ENCODE data around the gene NRXN2.

NRXN2 gene

DNA sequence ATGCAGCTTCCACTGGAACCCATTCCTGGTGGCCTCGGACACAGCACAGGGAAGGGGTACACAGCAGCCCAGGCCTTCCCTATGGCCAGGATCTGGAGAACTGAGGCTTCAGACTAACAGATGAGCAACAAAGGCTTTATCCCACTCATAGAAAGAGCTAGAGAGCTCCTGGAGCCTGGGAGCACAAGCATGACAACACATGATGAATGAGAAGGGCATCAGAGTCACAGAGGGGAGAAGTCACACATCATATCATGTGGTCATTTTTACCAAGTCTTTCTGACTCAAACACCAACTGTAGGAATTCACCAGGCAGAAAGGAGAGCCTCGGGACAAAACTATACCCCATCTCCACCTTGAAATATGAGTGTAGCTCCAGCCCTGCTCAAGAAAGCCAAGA, 43.2 kb downstream of the NRXN2 start:
- Histone ChIP-seq H3K4me1 (ENCODE audit: insufficient read depth, low read length, poor library complexity, severe bottlenecking) (no peaks in the 10 kb centered on the region), H3K4me2 (ENCODE audit: low read depth, low read length, poor library complexity, severe bottlenecking) (no peak overlapping the region), H3F3A (ENCODE audit: low read depth) (no peaks in the 10 kb centered on the region), H3K79me2 (ENCODE audit: insufficient read depth, low read length) (no peaks in the 10 kb centered on the region), H3K36me3 (ENCODE audit: insufficient read depth, low read length) (no peaks in the 10 kb centered on the region), H3K9ac (ENCODE audit: low read depth, low read length, poor library complexity, severe bottlenecking) (no peak overlapping the region), H3K27me3 (ENCODE audit: insufficient read depth, low read length, poor library complexity, severe bottlenecking) (no peaks in the 10 kb centered on the region), H3K9me2 (replicated peaks; ENCODE audit: low read depth, low read length) (no peaks in the 10 kb centered on the region), H4K20me1 (ENCODE audit: insufficient read depth, low read length, poor library complexity, severe bottlenecking) (no peaks in the 10 kb centered on the region), H2AFZ (ENCODE audit: low read length) (no peak overlapping the region), H3K4me3 (ENCODE audit: low read length, poor library complexity, severe bottlenecking) (no peak overlapping the region), H3K9me3 (ENCODE audit: insufficient read depth, low read depth, low read length) (no peaks in the 10 kb centered on the region)
- TF ChIP-seq, protein P1, sequence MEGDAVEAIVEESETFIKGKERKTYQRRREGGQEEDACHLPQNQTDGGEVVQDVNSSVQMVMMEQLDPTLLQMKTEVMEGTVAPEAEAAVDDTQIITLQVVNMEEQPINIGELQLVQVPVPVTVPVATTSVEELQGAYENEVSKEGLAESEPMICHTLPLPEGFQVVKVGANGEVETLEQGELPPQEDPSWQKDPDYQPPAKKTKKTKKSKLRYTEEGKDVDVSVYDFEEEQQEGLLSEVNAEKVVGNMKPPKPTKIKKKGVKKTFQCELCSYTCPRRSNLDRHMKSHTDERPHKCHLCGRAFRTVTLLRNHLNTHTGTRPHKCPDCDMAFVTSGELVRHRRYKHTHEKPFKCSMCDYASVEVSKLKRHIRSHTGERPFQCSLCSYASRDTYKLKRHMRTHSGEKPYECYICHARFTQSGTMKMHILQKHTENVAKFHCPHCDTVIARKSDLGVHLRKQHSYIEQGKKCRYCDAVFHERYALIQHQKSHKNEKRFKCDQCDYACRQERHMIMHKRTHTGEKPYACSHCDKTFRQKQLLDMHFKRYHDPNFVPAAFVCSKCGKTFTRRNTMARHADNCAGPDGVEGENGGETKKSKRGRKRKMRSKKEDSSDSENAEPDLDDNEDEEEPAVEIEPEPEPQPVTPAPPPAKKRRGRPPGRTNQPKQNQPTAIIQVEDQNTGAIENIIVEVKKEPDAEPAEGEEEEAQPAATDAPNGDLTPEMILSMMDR (conservative IDR thresholded peaks at IDR 0.05; ENCODE audit: low read length) = no peak
- TF ChIP-seq EZH2phosphoT487 (IDR thresholded peaks at IDR 0.05; ENCODE audit: borderline replicate concordance) = no peak

DNA sequence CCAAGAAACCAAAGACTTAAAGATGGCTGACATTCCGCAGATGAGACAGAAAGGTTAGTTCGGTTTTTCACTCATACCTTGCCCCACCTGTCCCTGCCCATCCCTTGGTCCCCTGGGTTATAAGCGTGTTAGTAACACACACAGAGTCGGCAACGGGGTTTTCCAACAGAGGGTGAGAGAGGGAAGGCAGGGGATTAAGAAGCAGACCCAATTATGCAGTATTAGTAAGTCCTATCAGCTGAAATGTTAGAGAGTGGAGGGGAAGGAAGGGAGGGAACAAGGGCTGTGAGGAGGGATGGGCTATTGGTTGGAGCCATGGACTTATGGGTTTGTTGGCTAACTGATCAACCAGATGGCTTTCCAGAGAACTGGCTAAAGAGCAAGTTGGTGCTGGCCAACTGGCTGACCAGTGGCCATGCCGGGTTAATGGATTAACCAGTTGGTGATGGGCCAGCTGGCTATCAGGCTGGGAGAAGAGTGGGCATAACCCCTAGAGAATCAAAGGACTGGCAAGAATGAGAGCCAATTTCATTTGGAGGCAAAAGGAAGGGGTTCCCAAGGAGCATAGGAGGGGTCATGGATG, 45.5 kb downstream of the NRXN2 start:
- Histone ChIP-seq H3K36me3 (ENCODE audit: insufficient read depth, low read length) (no peaks in the 10 kb centered on the region), H3F3A (ENCODE audit: low read depth) (no peaks in the 10 kb centered on the region), H3K27me3 (ENCODE audit: insufficient read depth, low read length, poor library complexity, severe bottlenecking) (no peaks in the 10 kb centered on the region), H3K9me2 (replicated peaks; ENCODE audit: low read depth, low read length) (no peaks in the 10 kb centered on the region), H3K79me2 (ENCODE audit: insufficient read depth, low read length) (no peaks in the 10 kb centered on the region), H3K4me2 (ENCODE audit: low read depth, low read length, poor library complexity, severe bottlenecking) (no peak overlapping the region), H3K4me1 (ENCODE audit: insufficient read depth, low read length, poor library complexity, severe bottlenecking) (no peaks in the 10 kb centered on the region), H3K4me3 (ENCODE audit: low read length, poor library complexity, severe bottlenecking) (no peak overlapping the region), H3K9me3 (ENCODE audit: insufficient read depth, low read depth, low read length) (no peaks in the 10 kb centered on the region), H3K9ac (ENCODE audit: low read depth, low read length, poor library complexity, severe bottlenecking) (no peak overlapping the region), H4K20me1 (ENCODE audit: insufficient read depth, low read length, poor library complexity, severe bottlenecking) (no peaks in the 10 kb centered on the region), H2AFZ (ENCODE audit: low read length) (no peak overlapping the region)
- TF ChIP-seq, protein P1 (conservative IDR thresholded peaks at IDR 0.05; ENCODE audit: low read length) = no peak
- TF ChIP-seq EZH2phosphoT487 (IDR thresholded peaks at IDR 0.05; ENCODE audit: borderline replicate concordance) = no peak

DNA sequence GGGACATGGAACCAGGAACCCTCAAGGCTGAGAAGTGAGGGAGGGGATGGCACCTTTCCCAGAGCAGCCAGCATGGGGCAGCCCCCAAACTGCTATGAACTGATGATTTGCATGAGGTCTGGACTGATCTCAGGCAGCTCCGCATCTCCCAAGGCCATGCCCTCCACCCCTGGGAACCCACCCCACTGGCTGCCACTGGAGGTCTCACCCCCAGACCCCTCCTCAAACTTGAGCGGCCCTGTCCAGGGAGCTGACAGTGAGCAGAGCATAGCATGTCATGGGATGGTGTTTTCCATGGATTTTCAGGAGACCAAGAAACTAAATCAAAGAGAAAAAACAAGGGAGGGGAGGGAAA, 46.8 kb downstream of the NRXN2 start:
- no peaks in the 10 kb centered on the region for H3K27me3 ChIP-seq (ENCODE audit: insufficient read depth, low read length, poor library complexity, severe bottlenecking)
- no peaks in the 10 kb centered on the region for H3K9me2 ChIP-seq (replicated peaks; ENCODE audit: low read depth, low read length)
- no peaks in the 10 kb centered on the region for H3K36me3 ChIP-seq (ENCODE audit: insufficient read depth, low read length)
- no peak overlapping the region for H2AFZ ChIP-seq (ENCODE audit: low read length)
- no peak overlapping the region for H3K4me2 ChIP-seq (ENCODE audit: low read depth, low read length, poor library complexity, severe bottlenecking)
- H3K79me2 ChIP-seq (ENCODE audit: insufficient read depth, low read length) = no peaks in the 10 kb centered on the region
- no peaks in the 10 kb centered on the region for H3K9me3 ChIP-seq (ENCODE audit: insufficient read depth, low read depth, low read length)
- H3K4me1 ChIP-seq (ENCODE audit: insufficient read depth, low read length, poor library complexity, severe bottlenecking) = no peaks in the 10 kb centered on the region
- no peak overlapping the region for H3K9ac ChIP-seq (ENCODE audit: low read depth, low read length, poor library complexity, severe bottlenecking)
- TF ChIP-seq, protein P1 (conservative IDR thresholded peaks at IDR 0.05; ENCODE audit: low read length) = no peak
- no peak for TF ChIP-seq EZH2phosphoT487 (IDR thresholded peaks at IDR 0.05; ENCODE audit: borderline replicate concordance)
- H3K4me3 ChIP-seq (ENCODE audit: low read length, poor library complexity, severe bottlenecking) = no peak overlapping the region
- H4K20me1 ChIP-seq (ENCODE audit: insufficient read depth, low read length, poor library complexity, severe bottlenecking) = no peaks in the 10 kb centered on the region
- H3F3A ChIP-seq (ENCODE audit: low read depth) = no peaks in the 10 kb centered on the region

Data from Loucy (cell line).